Lung (tissue), 12 donors: ENCODE measurements around the gene EFNA4. TPM values are rescaled to one million over a fixed set of nuclear protein-coding genes. Genes with fewer than 3 reads are reported as not detected.

Experiments used
- ATAC-seq: fragments of 200-7000 bp; cut with Tn5 transposase; one replicate; pipeline ENCODE4 v1.9.1; 2020; ENCODE audit warnings: moderate number of reproducible peaks; ENCODE audit not compliant: insufficient read depth, low FRiP score
- DNase-seq, 3 donors: peaks; one replicate each; pipeline ENCODE4 v3.0.0-alpha.2; 2013 to 2017
- H3K27ac ChIP-seq, 2 donors: one replicate each; pipeline ENCODE4 v1.5.1; 2013; ENCODE audit warnings: mild to moderate bottlenecking in 2 of 2, moderate library complexity in 2 of 2, control low read depth in 1 of 2, inconsistent platforms in 1 of 2, low read depth in 1 of 2, low read length in 1 of 2
- H3K27me3 ChIP-seq, 3 donors: one replicate each; pipeline ENCODE4 v1.5.1; 2013; ENCODE audit warnings: low read length in 2 of 3; ENCODE audit not compliant: control insufficient read depth in 3 of 3, insufficient read depth in 3 of 3
- H3K36me3 ChIP-seq, 4 donors: one replicate each; pipeline ENCODE4 v1.5.1; 2013; ENCODE audit warnings: low read length in 4 of 4, mild to moderate bottlenecking in 1 of 4, moderate library complexity in 1 of 4; ENCODE audit not compliant: control insufficient read depth in 4 of 4, insufficient read depth in 4 of 4
- H3K4me1 ChIP-seq, 5 donors: one replicate each; pipeline ENCODE4 v1.5.1; 2013; ENCODE audit warnings: low read length in 5 of 5, mild to moderate bottlenecking in 2 of 5, moderate library complexity in 1 of 5; ENCODE audit not compliant: control insufficient read depth in 5 of 5, insufficient read depth in 5 of 5
- H3K4me3 ChIP-seq: one replicate; pipeline ENCODE4 v1.5.1; 2013; ENCODE audit warnings: mild to moderate bottlenecking, control low read depth, moderate library complexity
- H3K9ac ChIP-seq, 2 donors: one replicate each; pipeline ENCODE4 v1.5.1; 2013; ENCODE audit warnings: low read length in 2 of 2, control low read depth in 1 of 2; ENCODE audit not compliant: insufficient read depth in 1 of 2
- H3K9me3 ChIP-seq, 4 donors: one replicate each; pipeline ENCODE4 v1.5.1; 2013; ENCODE audit warnings: low read length in 3 of 4, mild to moderate bottlenecking in 1 of 4, moderate library complexity in 1 of 4; ENCODE audit not compliant: control insufficient read depth in 4 of 4, insufficient read depth in 3 of 4
- WGBS, 2 donors: extraction: QIAGEN DNeasy Blood & Tissue Kit; methylation state at CpG; one replicate each; pipeline ENCODE4 v1.1.7; 2013; 5-methylcytosine and 5-hydroxymethylcytosine counted together
- polyA plus RNA-seq, 2 donors: library from polyadenylated mRNA; stranded (reverse); fragments of 200-250 nt; gene quantifications; one replicate each; pipeline ENCODE4 v1.2.1, GENCODE V29; 2013
- total RNA-seq, 2 donors: library from RNA; depleted of rRNA in 1 of 2; stranded (reverse); fragments of >200 nt in 1 of 2; gene quantifications; one replicate each; pipeline ENCODE4 v1.2.1, GENCODE V29; 2014 to 2021
- TF ChIP-seq, protein P1 (sequence below): IDR thresholded peaks from 2 replicates; pipeline ENCODE4 v1.5.1; 2012; ENCODE audit warnings: mild to moderate bottlenecking; ENCODE audit errors: control extremely low read depth, extremely low read depth
- donor health status: control.
- donor health status: control.
- donor health status: Bipolar disorder and iron deficiency.
- donor health status: healthy.
- donor health status: DM: yes; HTN: yes; CAD: no.

Gene EFNA4
- total and polyA plus RNA-seq, 4 donors: 8.3 to 13.4 (median 10.2) TPM

- Histone ChIP-seq H3K4me1 (peaks cover 0 to 36% (median 14%) of the 10 kb centered on the region in 5 donors), H3K9ac (no peak overlapping the region), H3K4me3 (no peak overlapping the region), H3K36me3 (no peaks in the 10 kb centered on the region), H3K27ac (no peak overlapping the region), H3K9me3 (no peaks in the 10 kb centered on the region), H3K27me3 (peaks cover 0 to 22% (median 18%) of the 10 kb centered on the region in 3 donors)
- TF ChIP-seq, protein P1, sequence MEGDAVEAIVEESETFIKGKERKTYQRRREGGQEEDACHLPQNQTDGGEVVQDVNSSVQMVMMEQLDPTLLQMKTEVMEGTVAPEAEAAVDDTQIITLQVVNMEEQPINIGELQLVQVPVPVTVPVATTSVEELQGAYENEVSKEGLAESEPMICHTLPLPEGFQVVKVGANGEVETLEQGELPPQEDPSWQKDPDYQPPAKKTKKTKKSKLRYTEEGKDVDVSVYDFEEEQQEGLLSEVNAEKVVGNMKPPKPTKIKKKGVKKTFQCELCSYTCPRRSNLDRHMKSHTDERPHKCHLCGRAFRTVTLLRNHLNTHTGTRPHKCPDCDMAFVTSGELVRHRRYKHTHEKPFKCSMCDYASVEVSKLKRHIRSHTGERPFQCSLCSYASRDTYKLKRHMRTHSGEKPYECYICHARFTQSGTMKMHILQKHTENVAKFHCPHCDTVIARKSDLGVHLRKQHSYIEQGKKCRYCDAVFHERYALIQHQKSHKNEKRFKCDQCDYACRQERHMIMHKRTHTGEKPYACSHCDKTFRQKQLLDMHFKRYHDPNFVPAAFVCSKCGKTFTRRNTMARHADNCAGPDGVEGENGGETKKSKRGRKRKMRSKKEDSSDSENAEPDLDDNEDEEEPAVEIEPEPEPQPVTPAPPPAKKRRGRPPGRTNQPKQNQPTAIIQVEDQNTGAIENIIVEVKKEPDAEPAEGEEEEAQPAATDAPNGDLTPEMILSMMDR: no peak
- ATAC-seq: no peak
- 66% methylated on average over 8 of the region's 8 CpGs for WGBS, 2 donors
- no peak for DNase-seq
Measured at GRCh38 chr1:155086856-155087535, 23.5 kb downstream of the EFNA4 start.

DNA sequence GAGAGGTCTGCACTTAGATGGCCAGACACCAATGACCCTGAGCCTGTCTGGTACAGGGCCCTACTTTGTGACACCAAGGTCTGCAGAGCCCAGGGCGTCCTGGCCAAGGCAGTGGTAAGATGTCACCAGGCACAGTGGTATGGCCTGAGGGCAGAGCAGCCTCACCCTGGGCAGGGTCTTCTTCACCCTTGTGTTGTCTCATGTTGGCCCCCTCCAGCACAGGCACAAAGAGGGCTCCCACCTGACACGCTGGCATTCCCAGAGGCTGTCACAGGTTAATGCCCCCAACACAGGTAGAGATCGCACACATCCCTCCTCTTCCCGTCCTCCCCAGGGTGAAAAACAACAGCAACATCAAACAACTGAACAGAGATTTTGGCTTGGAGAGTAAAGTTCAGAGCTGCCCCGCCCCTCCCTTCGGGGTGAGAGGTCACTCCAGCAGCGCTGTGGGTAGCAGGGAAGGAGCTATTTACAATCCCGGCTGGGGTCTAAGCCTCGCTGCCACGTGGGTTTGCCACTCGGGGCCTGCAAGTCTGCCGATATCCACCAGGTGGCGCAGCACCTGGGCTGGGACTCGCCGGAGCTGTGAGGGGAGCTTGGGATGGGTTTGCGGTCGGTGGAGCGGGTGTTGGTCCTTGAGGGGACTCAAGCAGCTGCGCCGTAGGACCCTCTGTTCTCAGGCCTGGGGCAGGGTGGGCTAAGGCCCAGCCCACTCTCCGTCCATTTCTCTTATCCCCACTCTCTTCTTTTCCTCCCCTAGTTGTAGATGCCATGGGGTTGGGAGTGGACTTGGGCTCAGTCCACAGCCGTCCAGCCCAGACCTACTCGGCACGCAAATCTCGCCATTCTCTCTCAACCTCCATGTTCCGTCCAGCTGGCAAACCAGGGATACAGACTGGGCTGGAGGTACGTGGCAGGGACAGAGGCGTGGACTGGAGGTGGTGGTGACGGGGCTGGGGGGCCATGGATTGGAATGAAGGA is 27.8 kb downstream of the EFNA4 start:
- ATAC-seq: peak; percentile 46
- no peaks in the 10 kb centered on the region for H3K36me3 ChIP-seq

DNA sequence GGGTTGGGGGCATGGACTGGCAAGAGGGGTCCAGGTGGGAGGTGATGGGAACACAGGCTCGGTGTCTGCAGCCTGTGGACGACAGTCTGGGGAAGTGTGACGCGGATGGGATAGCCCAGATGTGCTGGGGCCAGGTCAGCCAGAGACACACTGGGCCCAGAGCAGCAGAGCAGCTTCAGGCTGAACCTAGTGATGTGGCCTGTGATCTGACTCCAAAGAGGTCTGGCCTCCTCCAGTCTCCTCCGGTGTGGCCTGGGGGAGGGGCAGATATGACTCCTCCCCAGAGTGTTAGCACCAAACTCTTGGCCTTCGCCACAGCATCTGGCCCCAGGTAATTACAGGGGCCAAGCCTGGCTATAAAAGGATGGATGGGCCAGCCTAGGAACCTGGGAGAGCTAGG is 28.6 kb downstream of the EFNA4 start:
- H3K9me3 ChIP-seq: no peaks in the 10 kb centered on the region
- no peak for DNase-seq
- peaks cover 0 to 3% (median 0%) of the 10 kb centered on the region in 3 donors for H3K27me3 ChIP-seq
- TF ChIP-seq, protein P1: no peak
- H3K27ac ChIP-seq: no peak overlapping the region
- H3K9ac ChIP-seq: no peak overlapping the region
- ATAC-seq: no peak
- no peak overlapping the region for H3K4me3 ChIP-seq
- H3K36me3 ChIP-seq: no peaks in the 10 kb centered on the region
- H3K4me1 ChIP-seq: peaks cover 3 to 25% (median 11%) of the 10 kb centered on the region in 5 donors
- 85 to 87% methylated on average over 6 of the region's 6 CpGs for WGBS, 2 donors

More for the DNA sequence above, 27.8 kb downstream of the EFNA4 start:
- Histone ChIP-seq H3K9me3 (no peaks in the 10 kb centered on the region), H3K4me1 (peaks cover 3 to 26% (median 11%) of the 10 kb centered on the region in 5 donors), H3K4me3 (no peak overlapping the region), H3K27me3 (peaks cover 0 to 3% (median 0%) of the 10 kb centered on the region in 3 donors), H3K27ac (no peak overlapping the region), H3K9ac (no peak overlapping the region)
- 25 to 30% methylated on average over 27 to 29 of the region's 29 CpGs for WGBS, 2 donors
- TF ChIP-seq, protein P1: peak; percentile 95
- DNase-seq: peak; percentile 76 to 87 (median 79)
